K562 (cell line): ENCODE results near the gene KISS1R. TPM values are rescaled to one million over a fixed set of nuclear protein-coding genes. Genes with fewer than 3 reads are reported as not detected.

Source experiments
- BCOR ChIP-seq: fragments of 450-650 bp; IDR thresholded peaks from 2 replicates; pipeline ENCODE4 v1.6.1; 2016
- CREB1 ChIP-seq, 2 experiments: sonication (generic) in 1 of 2; formaldehyde crosslinking in 1 of 2; IDR thresholded peaks; 2 replicates each; pipeline versions ENCODE4 v1.6.1 to v1.8.0; 2012 to 2022; ENCODE audit warnings: inconsistent platforms in 1 of 2, mild to moderate bottlenecking in 1 of 2, missing genetic modification reagents in 1 of 2, moderate library complexity in 1 of 2
- DMBX1 ChIP-seq: fragments of 250-450 bp; sonication (Bioruptor Pico); IDR thresholded peaks from 2 replicates; pipeline ENCODE4 v1.8.0; 2022; ENCODE audit warnings: inconsistent platforms, mild to moderate bottlenecking, moderate library complexity, borderline replicate concordance
- E2F4 ChIP-seq: sonication (generic); formaldehyde crosslinking; IDR thresholded peaks from 2 replicates; pipeline ENCODE4 v1.8.0; 2022; ENCODE audit warnings: mild to moderate bottlenecking, low read depth, missing genetic modification reagents
- ETV5 ChIP-seq: sonication (generic); formaldehyde crosslinking; IDR thresholded peaks from 2 replicates; pipeline ENCODE4 v1.4.0; 2020; ENCODE audit warnings: low read depth, mild to moderate bottlenecking, missing genetic modification reagents
- FOSL1 ChIP-seq: fragments of 200-800 bp; sonication (Bioruptor generic); conservative IDR thresholded peaks from 2 replicates; pipeline ENCODE4 v1.6.1; 2016; ENCODE audit warnings: missing genetic modification characterization, missing compliant biosample characterization
- HEY1 ChIP-seq: fragments of 250-450 bp; sonication (Bioruptor Pico); IDR thresholded peaks from 2 replicates; pipeline ENCODE4 v1.5.0; 2020; ENCODE audit warnings: mild to moderate bottlenecking, moderate library complexity, borderline replicate concordance
- NCOA1 ChIP-seq: fragments of 450-650 bp; IDR thresholded peaks from 2 replicates; pipeline ENCODE4 v1.6.1; 2016; ENCODE audit warnings: low read depth
- NR1H2 ChIP-seq: sonication (generic); formaldehyde crosslinking; IDR thresholded peaks from 2 replicates; pipeline ENCODE4 v1.4.0; 2020; ENCODE audit warnings: mild to moderate bottlenecking, missing genetic modification reagents
- NR2C2 ChIP-seq, 2 experiments: fragments of 200-800 bp in 1 of 2; sonication (Bioruptor generic) in 1 of 2; sonication (generic) in 1 of 2; formaldehyde crosslinking in 1 of 2; IDR thresholded peaks; 2 replicates each; pipeline versions ENCODE4 v1.6.1 to v1.8.0; 2016 to 2022; ENCODE audit warnings: mild to moderate bottlenecking in 1 of 2, missing compliant biosample characterization in 1 of 2, missing genetic modification characterization in 1 of 2, missing genetic modification reagents in 1 of 2
- POLR2AphosphoS5 ChIP-seq: IDR thresholded peaks from 2 replicates; pipeline ENCODE4 v1.6.1; 2011; ENCODE audit warnings: mild to moderate bottlenecking, low read depth, low read length, moderate library complexity; ENCODE audit not compliant: control insufficient read depth, insufficient read depth
- POLR3A ChIP-seq: IDR thresholded peaks from 2 replicates; pipeline ENCODE4 v1.6.1; 2011; ENCODE audit warnings: borderline replicate concordance, mild to moderate bottlenecking, moderate library complexity; ENCODE audit not compliant: insufficient read length, insufficient read depth; ENCODE audit errors: extremely low read depth
- RBM25 ChIP-seq: fragments of 200-400 bp; formaldehyde crosslinking; IDR thresholded peaks from 2 replicates; pipeline ENCODE4 v1.6.1; 2018; ENCODE audit warnings: low read length, low read depth, moderate library complexity; ENCODE audit not compliant: severe bottlenecking
- ZFP36 ChIP-seq: fragments of 150-350 bp; IDR thresholded peaks from 2 replicates; pipeline ENCODE4 v1.6.1; 2018; ENCODE audit warnings: low read length, low read depth; ENCODE audit not compliant: partially characterized antibody
- ZNF239 ChIP-seq: fragments of 250-450 bp; sonication (Bioruptor Pico); IDR thresholded peaks from 2 replicates; pipeline ENCODE4 v1.4.0; 2020; ENCODE audit warnings: mild to moderate bottlenecking
- ZNF639 ChIP-seq, 2 experiments: fragments of 200-800 bp in 1 of 2; sonication (Bioruptor generic) in 1 of 2; sonication (generic) in 1 of 2; formaldehyde crosslinking in 1 of 2; IDR thresholded peaks in 1 of 2; conservative IDR thresholded peaks in 1 of 2; 2 replicates each; pipeline versions ENCODE4 v1.5.0 to v1.6.1; 2016 to 2020; ENCODE audit warnings: missing compliant biosample characterization in 1 of 2, missing genetic modification characterization in 1 of 2, missing genetic modification reagents in 1 of 2
- polyA plus RNA-seq, 8 experiments: library from polyadenylated mRNA; depleted of rRNA in 4 of 8; stranded (reverse) in 5 of 8; unstranded in 3 of 8; fragments of >200 nt; fragmentation: Nextera tagmentation in 2 of 8; fragmentation: Illumina TruSeq in 1 of 8; extraction: Ambion mirVana in 2 of 8; extraction: Trizol in 1 of 8; gene quantifications; 2 replicates each; pipeline versions ENCODE4 v1.2.1 to v1.2.3, GENCODE V29; 2011 to 2014; ENCODE audit warnings: inconsistent platforms in 1 of 8, missing spikeins in 1 of 8
- total RNA-seq, 7 experiments: library from RNA; depleted of rRNA in 6 of 7; stranded (reverse); fragments of >200 nt in 6 of 7; fragmentation: Illumina TruSeq in 2 of 7; extraction: Trizol in 2 of 7; gene quantifications; 2 replicates each; pipeline versions ENCODE4 v1.2.1 to v1.2.3, GENCODE V29; 2011 to 2021; ENCODE audit warnings: low replicate concordance in 1 of 7
- TF ChIP-seq, protein P1 (sequence below), 3 experiments: fragments of 200-800 bp in 1 of 3; sonication (Bioruptor generic) in 1 of 3; sonication (generic) in 1 of 3; formaldehyde crosslinking in 1 of 3; IDR thresholded peaks; 2 replicates each; pipeline versions ENCODE4 v1.6.1 to v1.8.0; 2016 to 2022; ENCODE audit warnings: mild to moderate bottlenecking in 2 of 3, missing compliant biosample characterization in 2 of 3, missing genetic modification characterization in 2 of 3, missing genetic modification reagents in 1 of 3

Gene KISS1R
- total and polyA plus RNA-seq, 9 of the 15 experiments (the other 6 are each of a cell fraction or from before 2014, with no cell fraction given): 0.37 to 39.4 (median 2.0) TPM

GRCh38 chr19:925087-925525 lies 8.0 kb downstream of the KISS1R start (continued):
- TF ChIP-seq ZFP36 (peak; percentile 19), ZNF639 (CRISPR knock-in tag; conservative IDR thresholded peaks at IDR 0.05 in 1 of 2, IDR thresholded peaks at IDR 0.05 in 1 of 2) (peak in 1 of 2 experiments; percentile 85; a peak in 1 of 4 replicates), NR1H2 (CRISPR knock-in tag) (0 out of 2 replicates have a peak, but pooled peaks have one; percentile 42), NR2C2 (CRISPR knock-in tag; IDR thresholded peaks at IDR 0.05) (0 out of 2 replicates have a peak, but pooled peaks have one; percentile 22), NR2C2 (tag; IDR thresholded peaks at IDR 0.05) (peak; percentile 23; the same call in 1 of the 2 replicates), E2F4 (no peak), FOSL1 (tag) (peak; percentile 38; the same call in 1 of the 2 replicates), POLR3A (no peak), DMBX1 (CRISPR knock-in tag) (peak; percentile 80), POLR2AphosphoS5 (0 out of 2 replicates have a peak, but pooled peaks have one; percentile 2), BCOR (peak; percentile 95), CREB1 (IDR thresholded peaks at IDR 0.05) (no peak), CREB1 (CRISPR knock-in tag; IDR thresholded peaks at IDR 0.05) (peak; percentile 55; the same call in 1 of the 2 replicates), HEY1 (no peak), RBM25 (peak; percentile 89), NCOA1 (0 out of 2 replicates have a peak, but pooled peaks have one; percentile 52), ZNF239 (CRISPR knock-in tag) (0 out of 2 replicates have a peak, but pooled peaks have one; percentile 32), ETV5 (peak; percentile 74; the same call in 1 of the 2 replicates)
- TF ChIP-seq, protein P1, sequence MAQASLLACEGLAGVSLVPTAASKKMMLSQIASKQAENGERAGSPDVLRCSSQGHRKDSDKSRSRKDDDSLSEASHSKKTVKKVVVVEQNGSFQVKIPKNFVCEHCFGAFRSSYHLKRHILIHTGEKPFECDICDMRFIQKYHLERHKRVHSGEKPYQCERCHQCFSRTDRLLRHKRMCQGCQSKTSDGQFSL (CRISPR knock-in tag; IDR thresholded peaks at IDR 0.05): 0 out of 2 replicates have a peak, but pooled peaks have one; percentile 21
- TF ChIP-seq, protein P1 (tag; IDR thresholded peaks at IDR 0.05): no peak; a peak in 1 of 4 replicates
